Colonic mucosa (tissue), 4 donors: ENCODE measurements around the gene KLRC4. TPM values are rescaled to one million over a fixed set of nuclear protein-coding genes. Genes with fewer than 3 reads are reported as not detected.

ENCODE experiments used
- DNase-seq: peaks from one replicate; pipeline ENCODE4 v3.0.0-alpha.2; 2020
- H3K27ac ChIP-seq: fragments of 200-600 bp; one replicate; pipeline ENCODE4 v1.8.0; 2021
- H3K27me3 ChIP-seq: fragments of 200-600 bp; one replicate; pipeline ENCODE4 v1.8.0; 2021
- H3K36me3 ChIP-seq: fragments of 200-600 bp; one replicate; pipeline ENCODE4 v1.8.0; 2021
- H3K4me1 ChIP-seq: fragments of 200-600 bp; one replicate; pipeline ENCODE4 v1.8.0; 2021; ENCODE audit warnings: mild to moderate bottlenecking
- H3K4me3 ChIP-seq: fragments of 200-600 bp; one replicate; pipeline ENCODE4 v1.8.0; 2021
- H3K9ac ChIP-seq, 2 donors: one replicate each; pipeline ENCODE4 v1.7.0; 2013; ENCODE audit warnings: control low read depth in 2 of 2, low read depth in 2 of 2, low read length in 2 of 2
- H3K9me3 ChIP-seq: fragments of 200-600 bp; one replicate; pipeline ENCODE4 v1.8.0; 2021
- CTCF ChIP-seq: fragments of 200-600 bp; IDR thresholded peaks from one replicate; pipeline ENCODE4 v1.8.0; 2022; ENCODE audit warnings: antibody characterized with exemption, mild to moderate bottlenecking
- intact Hi-C: fragments of 100-400 bp; cut with DNase I; formaldehyde crosslinking; loops from one replicate; pipeline ENCODE4 v1.14.1; 2022
- total RNA-seq, 2 donors: library from RNA; stranded (reverse); fragmentation: NEBNext Ultra II Directional in 1 of 2; extraction: Animal tissue kit (Norgen Biotek cat#: 25700) in 1 of 2; gene quantifications; one replicate each; pipeline ENCODE4 v1.2.1, GENCODE V29; 2021
- donor health status: healthy.
- donor health status: DM: no; HTN: no; CAD: no.
- donor health status: DM: no; HTN: no; CAD: no.

The KLRC4 gene, protein sequence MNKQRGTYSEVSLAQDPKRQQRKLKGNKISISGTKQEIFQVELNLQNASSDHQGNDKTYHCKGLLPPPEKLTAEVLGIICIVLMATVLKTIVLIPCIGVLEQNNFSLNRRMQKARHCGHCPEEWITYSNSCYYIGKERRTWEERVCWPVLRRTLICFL
- under 1 TPM; 0.47 to 0.80 TPM for total RNA-seq

GRCh38 chr12:10409392-10409791 lies at the start of gene KLRC4:
TSS of gene KLRC4 (minus strand) at chr12:10409757. CDS start at chr12:10409575, 182 bp downstream.
- no peak for DNase-seq
- Histone ChIP-seq H3K27me3 (no peaks in the 10 kb centered on the region), H3K9me3 (no peaks in the 10 kb centered on the region), H3K4me1 (no peaks in the 10 kb centered on the region), H3K27ac (no peak within 1 kb of the TSS), H3K9ac (no peak within 1 kb of the TSS), H3K4me3 (no peak within 1 kb of the TSS), H3K36me3 (no peaks in the 10 kb centered on the region)
- intact Hi-C loops: no loop called here
- no peak for TF ChIP-seq CTCF

DNA sequence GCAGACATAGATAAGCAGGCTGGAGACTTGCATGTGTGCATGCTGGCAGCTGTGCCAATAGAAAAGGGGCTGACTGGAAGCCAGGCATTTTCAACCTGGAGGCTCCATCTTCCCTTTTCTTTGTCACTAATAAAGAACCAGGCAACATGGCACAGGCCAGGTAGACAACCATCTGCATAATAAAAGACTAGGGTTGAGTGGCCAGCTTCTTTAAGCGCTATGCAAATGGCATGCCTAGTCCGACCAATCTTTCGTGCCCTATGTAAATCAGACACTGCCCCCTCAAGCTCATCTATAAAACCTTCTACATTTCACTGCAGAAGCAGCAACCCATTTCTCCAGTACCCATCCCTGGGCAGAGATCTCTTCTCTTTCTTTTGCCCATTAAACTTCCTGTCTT lies 48.2 kb upstream of the KLRC4 start:
- Histone ChIP-seq H3K4me1 (no peaks in the 10 kb centered on the region), H3K27me3 (no peaks in the 10 kb centered on the region), H3K9me3 (no peaks in the 10 kb centered on the region), H3K4me3 (no peak overlapping the region), H3K36me3 (no peaks in the 10 kb centered on the region), H3K27ac (no peak overlapping the region), H3K9ac (no peak overlapping the region)
- TF ChIP-seq CTCF: no peak
- DNase-seq: no peak
- intact Hi-C loops: no loop called here

- H3K9ac ChIP-seq: no peak overlapping the region
- intact Hi-C loops: no loop called here
- H3K4me1 ChIP-seq: no peaks in the 10 kb centered on the region
- no peak for TF ChIP-seq CTCF
- no peak for DNase-seq
- no peaks in the 10 kb centered on the region for H3K36me3 ChIP-seq
- no peaks in the 10 kb centered on the region for H3K27me3 ChIP-seq
- no peaks in the 10 kb centered on the region for H3K9me3 ChIP-seq
- H3K4me3 ChIP-seq: no peak overlapping the region
- no peak overlapping the region for H3K27ac ChIP-seq
Measured at GRCh38 chr12:10456856-10457255, 47.3 kb upstream of the KLRC4 start.

DNA sequence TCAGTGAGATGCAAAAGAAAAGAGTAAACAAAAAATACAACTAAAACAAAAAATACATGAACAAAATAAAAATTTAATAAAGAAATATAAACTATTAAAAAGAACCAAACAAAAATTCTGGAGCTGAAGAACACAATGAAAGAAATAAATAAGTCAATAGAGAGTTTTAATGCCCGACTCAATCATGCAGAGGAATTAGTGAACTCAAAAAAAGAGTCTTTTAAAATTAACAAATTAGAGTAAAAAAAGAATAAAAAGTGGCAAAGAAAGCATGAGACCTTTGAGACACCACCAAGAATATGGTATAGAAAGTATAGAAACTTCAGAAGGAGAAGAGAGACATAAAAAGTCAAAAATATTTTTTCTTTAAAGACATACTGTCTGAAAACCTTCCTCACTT lies 46.2 kb upstream of the KLRC4 start:
- intact Hi-C loops: no loop called here
- no peak overlapping the region for H3K27ac ChIP-seq

GRCh38 chr12:10454531-10454930 lies 45.0 kb upstream of the KLRC4 start:
- TF ChIP-seq CTCF: no peak
- intact Hi-C loops: no loop called here
- no peaks in the 10 kb centered on the region for H3K9me3 ChIP-seq
- H3K4me1 ChIP-seq: no peaks in the 10 kb centered on the region
- no peak for DNase-seq
- no peaks in the 10 kb centered on the region for H3K27me3 ChIP-seq
- H3K9ac ChIP-seq: no peak overlapping the region
- no peak overlapping the region for H3K27ac ChIP-seq
- H3K4me3 ChIP-seq: no peak overlapping the region
- H3K36me3 ChIP-seq: no peaks in the 10 kb centered on the region

More for the DNA sequence above, 46.2 kb upstream of the KLRC4 start:
- Histone ChIP-seq H3K9me3 (no peaks in the 10 kb centered on the region), H3K4me1 (no peaks in the 10 kb centered on the region), H3K27me3 (no peaks in the 10 kb centered on the region), H3K4me3 (no peak overlapping the region), H3K36me3 (no peaks in the 10 kb centered on the region), H3K9ac (no peak overlapping the region)
- no peak for DNase-seq
- no peak for TF ChIP-seq CTCF
